ENCODE results near the gene HOXB2. TPM values are rescaled to one million over a fixed set of nuclear protein-coding genes. Genes with fewer than 3 reads are reported as not detected.
"Not testable (repeated sequence)": the region's sequence is repeated elsewhere in the genome, so short reads cannot be mapped to it uniquely, and the experiment has no call there.

The HOXB2 gene
- total and polyA plus RNA-seq, 2 donors (not counting 1 experiment from before 2014, with no cell fraction given) = 6.1 to 9.2 TPM

GRCh38 chr17:48510381-48510760, 34.5 kb downstream of the HOXB2 start:
- CTCF ChIA-PET = interaction anchor here (0.6 kb wide), 1 partner anchor 80 kb away, joined by 3 read pairs; no protein-coding TSS in a partner anchor
- H3K4me1 ChIP-seq (ENCODE audit: control insufficient read depth in 2 of 2, insufficient read depth in 2 of 2, low read length in 2 of 2) = peaks cover 0 to 12% of the 10 kb centered on the region in 2 donors
- no peaks in the 10 kb centered on the region for H3K79me2 ChIP-seq (ENCODE audit: control insufficient read depth, insufficient read depth, low read length)
- peaks cover 22% of the 10 kb centered on the region for H3K27me3 Mint-ChIP-seq
- POLR2A ChIA-PET = no interaction called here
- H2AFZ ChIP-seq (ENCODE audit: insufficient read depth, low read depth, low read length, poor library complexity, severe bottlenecking) = no peak overlapping the region
- TF ChIP-seq EZH2 (IDR thresholded peaks at IDR 0.05; ENCODE audit: borderline replicate concordance, insufficient read depth, low read depth, low read length, poor library complexity, severe bottlenecking) = no peak
- WGBS (ENCODE audit: insufficient coverage) = no CpG with 5 or more reads among the region's 2 CpGs
- no peak overlapping the region for H3K4me2 ChIP-seq (replicated peaks; ENCODE audit: low read depth, low read length, poor library complexity, severe bottlenecking)
- H3K9me3 Mint-ChIP-seq (ENCODE audit: insufficient read depth) = no peaks in the 10 kb centered on the region
- intact Hi-C loops (cut with micrococcal nuclease) = no loop called here
- H3K27ac Mint-ChIP-seq = no peak overlapping the region
- H3K4me3 Mint-ChIP-seq = no peak overlapping the region
- no peak overlapping the region for H3K9ac ChIP-seq (ENCODE audit: low read length)
- H3K27me3 ChIP-seq (replicated peaks in 1 of 4; ENCODE audit: control extremely low read depth in 1 of 4, control insufficient read depth in 3 of 4, insufficient read depth in 4 of 4, low read length in 3 of 4) = peaks cover 0 to 10% (median 9%) of the 10 kb centered on the region in 4 experiments
- no peaks in the 10 kb centered on the region for H3K36me3 ChIP-seq (replicated peaks in 1 of 2; ENCODE audit: control extremely low read depth in 1 of 2, control insufficient read depth in 1 of 2, extremely low read depth in 1 of 2, insufficient read depth in 2 of 2, low read length in 1 of 2)
- H3K27ac ChIP-seq (ENCODE audit: low read length in 2 of 2) = no peak overlapping the region
- H3K4me3 ChIP-seq (ENCODE audit: control extremely low read depth in 1 of 5, extremely low read depth in 1 of 5, insufficient read depth in 1 of 5, low read depth in 2 of 5, low read length in 4 of 5) = no peak overlapping the region
- H3K9me3 ChIP-seq (ENCODE audit: control extremely low read depth in 1 of 3, control insufficient read depth in 2 of 3, insufficient read depth in 1 of 3, low read length in 2 of 3) = no peaks in the 10 kb centered on the region
- peaks cover 17% of the 10 kb centered on the region for H3K4me1 Mint-ChIP-seq
- ATAC-seq (ENCODE audit: low read depth) (no peak), DNase-seq (no peak)
- H4K20me1 ChIP-seq (ENCODE audit: control insufficient read depth, insufficient read depth, low read length, poor library complexity, severe bottlenecking) = no peaks in the 10 kb centered on the region

DNA sequence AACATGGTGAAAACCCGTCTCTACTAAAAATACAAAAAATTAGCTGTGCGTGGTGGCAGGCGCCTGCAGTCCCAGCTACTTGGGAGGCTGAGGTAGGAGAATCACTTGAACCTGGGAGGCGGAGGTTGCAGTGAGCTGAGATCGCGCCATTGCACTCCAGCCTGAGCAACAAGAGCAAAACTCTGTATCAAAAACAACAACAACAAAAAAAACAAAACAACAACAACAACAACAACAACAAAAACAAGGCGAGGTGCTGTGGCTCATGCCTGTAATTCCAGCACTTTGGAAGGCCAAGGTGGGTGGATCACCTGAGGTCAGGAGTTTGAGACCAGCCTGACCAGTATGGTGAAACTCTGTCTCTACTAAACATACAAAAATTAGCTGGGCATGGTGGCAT, 35.2 kb downstream of the HOXB2 start:
- H4K20me1 ChIP-seq (ENCODE audit: control insufficient read depth, insufficient read depth, low read length, poor library complexity, severe bottlenecking); H3K27ac Mint-ChIP-seq; H2AFZ ChIP-seq (ENCODE audit: insufficient read depth, low read depth, low read length, poor library complexity, severe bottlenecking); ATAC-seq (ENCODE audit: low read depth); H3K9ac ChIP-seq (ENCODE audit: low read length); H3K4me3 Mint-ChIP-seq; H3K79me2 ChIP-seq (ENCODE audit: control insufficient read depth, insufficient read depth, low read length); intact Hi-C loops (cut with micrococcal nuclease); H3K27me3 ChIP-seq (replicated peaks in 1 of 4; ENCODE audit: control extremely low read depth in 1 of 4, control insufficient read depth in 3 of 4, insufficient read depth in 4 of 4, low read length in 3 of 4); H3K36me3 ChIP-seq (replicated peaks in 1 of 2; ENCODE audit: control extremely low read depth in 1 of 2, control insufficient read depth in 1 of 2, extremely low read depth in 1 of 2, insufficient read depth in 2 of 2, low read length in 1 of 2); H3K4me3 ChIP-seq (ENCODE audit: control extremely low read depth in 1 of 5, extremely low read depth in 1 of 5, insufficient read depth in 1 of 5, low read depth in 2 of 5, low read length in 4 of 5); H3K9me3 Mint-ChIP-seq (ENCODE audit: insufficient read depth); CTCF ChIA-PET; POLR2A ChIA-PET; DNase-seq; H3K4me2 ChIP-seq (replicated peaks; ENCODE audit: low read depth, low read length, poor library complexity, severe bottlenecking); H3K27ac ChIP-seq (ENCODE audit: low read length in 2 of 2); H3K9me3 ChIP-seq (ENCODE audit: control extremely low read depth in 1 of 3, control insufficient read depth in 2 of 3, insufficient read depth in 1 of 3, low read length in 2 of 3): not testable (repeated sequence)
- peaks cover 17% of the 10 kb centered on the region for H3K4me1 Mint-ChIP-seq
- 83% methylated on average over 1 of the region's 7 CpGs for WGBS (ENCODE audit: insufficient coverage)
- H3K27me3 Mint-ChIP-seq = peaks cover 22% of the 10 kb centered on the region
- H3K4me1 ChIP-seq (ENCODE audit: control insufficient read depth in 2 of 2, insufficient read depth in 2 of 2, low read length in 2 of 2) = peaks cover 0 to 12% of the 10 kb centered on the region in 2 donors
